GM18517 (cell line): ENCODE data around the gene GOLGA7B.
A peak's percentile ranks its signal among the peaks of the same experiment; 100 is the strongest.

ENCODE experiments used
- ATAC-seq: cut with Tn5 transposase; IDR thresholded peaks from one replicate; pipeline ENCODE4 v1.9.1; 2021; ENCODE audit warnings: mild to moderate bottlenecking, moderate library complexity; ENCODE audit not compliant: unreplicated experiment

Gene GOLGA7B

DNA sequence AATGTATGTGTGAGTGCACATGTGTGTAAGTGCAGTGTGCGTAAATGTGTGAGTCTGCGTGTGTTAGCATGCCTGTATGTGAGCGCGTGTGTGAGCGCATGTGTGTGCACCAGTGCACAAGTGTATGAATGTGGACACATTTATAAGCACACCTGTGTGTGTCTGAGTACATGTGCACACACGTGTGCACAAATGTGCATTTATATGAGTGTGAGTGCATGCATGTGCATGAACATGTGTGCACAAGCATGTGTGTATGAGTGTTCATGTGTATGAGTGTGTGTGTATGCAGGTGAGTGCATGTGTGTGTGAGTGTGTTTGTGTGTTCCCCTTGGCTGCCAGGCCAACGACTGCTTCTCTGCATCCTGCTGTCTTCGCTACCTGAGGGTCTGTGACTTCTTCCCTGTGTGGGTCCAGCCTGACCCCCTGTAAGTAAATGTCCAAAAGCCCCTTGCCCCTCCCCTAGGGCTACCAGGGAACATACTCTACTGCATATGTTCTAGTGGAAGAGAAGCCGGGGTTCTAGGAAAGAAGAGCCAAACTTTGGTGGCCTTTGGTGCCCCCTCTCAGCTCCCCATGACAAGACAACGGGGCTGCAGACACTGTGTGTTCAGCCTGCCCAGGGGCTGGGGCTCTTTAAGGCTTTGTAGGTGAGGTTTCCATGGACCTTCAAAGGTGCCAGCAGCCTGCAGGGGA, 17.0 kb downstream of the GOLGA7B start:
- ATAC-seq = no peak

DNA sequence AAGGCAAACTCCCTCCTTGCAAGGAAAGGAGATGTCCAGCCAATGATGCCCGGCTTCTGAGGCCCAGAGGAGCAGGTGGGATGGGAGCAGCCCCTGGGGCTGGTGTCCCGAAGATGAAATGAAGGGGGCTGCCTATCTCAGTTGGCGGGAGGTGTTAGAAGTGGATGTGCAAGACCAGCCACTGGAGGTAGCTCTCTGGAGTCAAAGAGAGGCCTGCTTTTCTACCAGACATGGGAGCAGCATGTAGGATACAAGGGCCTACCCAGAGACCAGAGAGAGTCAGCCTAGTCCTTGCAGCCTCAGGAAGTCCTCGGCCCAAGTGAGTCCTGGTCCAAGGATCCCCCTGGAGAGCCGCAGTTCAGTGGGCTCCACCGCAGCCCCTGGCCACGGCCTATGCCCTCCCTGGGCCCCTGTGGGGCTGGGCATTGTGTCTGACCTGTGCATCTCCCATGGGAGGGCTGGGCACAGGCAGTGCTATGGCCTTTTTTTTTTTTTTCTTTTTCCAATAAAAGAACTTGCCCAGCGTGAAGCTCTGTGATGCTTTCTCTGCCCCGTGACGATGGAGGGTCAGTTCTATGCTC, 17.7 kb downstream of the GOLGA7B start:
- no peak for ATAC-seq

DNA sequence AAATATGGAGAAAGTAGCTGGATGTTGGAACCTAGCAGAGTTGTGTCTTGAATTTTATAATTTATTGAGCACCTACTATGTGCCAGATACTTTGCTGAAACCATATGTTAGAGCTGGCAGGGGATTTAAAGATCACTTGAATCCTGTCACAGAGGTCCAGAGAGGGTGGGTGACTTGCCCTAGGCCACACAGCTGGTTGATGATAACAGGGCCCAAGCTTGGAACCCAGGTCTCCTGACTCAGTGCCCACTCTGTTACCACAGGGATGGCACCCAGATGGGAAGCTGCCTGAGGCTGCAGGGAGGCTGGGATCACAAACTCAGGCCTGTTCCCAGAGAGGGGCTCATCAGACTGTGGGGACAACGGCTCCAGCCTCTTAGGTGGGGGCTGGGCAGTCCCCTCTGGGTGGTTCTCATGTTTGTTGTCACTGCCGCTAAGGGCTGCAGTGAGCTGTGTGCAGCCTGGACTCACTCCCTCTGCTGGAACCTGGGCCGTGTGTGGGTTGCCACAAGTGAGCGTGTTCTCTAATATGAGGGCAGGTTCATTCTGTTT, 18.6 kb downstream of the GOLGA7B start:
- no peak for ATAC-seq

DNA sequence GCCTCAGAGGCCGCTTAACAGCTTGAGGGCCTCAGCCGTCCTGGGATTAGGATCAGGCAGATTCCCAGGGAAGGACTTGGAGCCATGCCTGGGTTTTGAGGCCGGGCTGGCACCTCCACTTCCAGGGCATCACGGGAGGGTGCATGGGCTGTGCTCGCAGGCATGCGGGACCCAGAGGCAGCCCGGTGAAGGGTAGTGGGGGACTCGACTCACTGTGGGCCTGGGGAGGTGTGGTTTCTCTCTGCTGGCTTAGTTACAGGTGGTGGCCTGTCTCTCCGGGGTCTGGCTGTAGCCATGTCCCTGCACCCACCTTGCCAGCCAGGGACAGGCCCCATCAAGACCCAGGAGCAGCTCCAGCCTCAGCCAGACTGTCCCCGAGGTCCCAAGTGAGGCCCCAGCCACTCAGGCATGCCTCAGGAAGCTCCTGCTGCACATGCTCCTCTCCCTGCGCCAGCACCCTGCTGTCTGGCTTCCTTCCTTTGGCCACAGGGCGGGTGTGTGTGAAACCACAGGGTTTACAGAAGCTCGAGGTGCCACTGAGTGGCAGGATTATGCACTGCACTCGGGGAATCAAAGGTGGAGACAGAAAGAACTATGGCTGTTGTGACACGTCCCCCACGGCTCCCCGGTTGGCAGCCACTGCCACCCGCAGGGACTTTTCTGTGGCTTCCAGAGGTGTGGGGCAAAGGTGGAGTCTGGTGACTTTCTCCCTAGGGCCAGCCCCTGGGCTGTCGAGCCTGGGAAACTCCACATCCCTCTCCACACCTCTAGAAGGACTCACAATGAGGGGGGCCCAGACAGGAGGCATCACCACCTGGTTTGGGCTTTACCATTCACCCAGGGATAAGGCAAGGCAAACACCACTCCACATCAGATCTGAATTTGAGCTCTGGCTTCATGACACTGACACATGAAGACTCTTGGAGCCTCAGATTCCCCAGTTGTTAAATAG, 19.7 kb downstream of the GOLGA7B start:
- ATAC-seq = peak; percentile 95

DNA sequence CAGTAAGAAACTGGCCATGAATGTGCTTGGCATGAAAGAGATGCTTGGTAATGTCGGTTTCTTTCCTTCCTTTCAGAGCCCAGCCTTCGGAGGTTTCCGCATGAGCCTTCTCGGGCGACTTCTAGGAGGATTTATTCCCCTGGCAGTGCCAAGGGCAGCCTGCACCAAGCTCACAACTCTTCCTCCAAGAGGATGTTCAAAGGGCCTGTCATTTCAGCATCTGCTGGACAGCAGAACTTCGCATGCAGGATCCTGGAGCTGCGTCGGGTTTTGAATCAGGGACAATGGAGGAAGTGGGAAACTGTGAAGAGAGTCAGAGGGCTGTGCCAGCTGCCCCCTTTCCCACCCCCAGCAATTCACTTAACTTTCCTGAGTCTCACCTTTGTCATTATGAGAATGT, 21.3 kb downstream of the GOLGA7B start:
- ATAC-seq = no peak

DNA sequence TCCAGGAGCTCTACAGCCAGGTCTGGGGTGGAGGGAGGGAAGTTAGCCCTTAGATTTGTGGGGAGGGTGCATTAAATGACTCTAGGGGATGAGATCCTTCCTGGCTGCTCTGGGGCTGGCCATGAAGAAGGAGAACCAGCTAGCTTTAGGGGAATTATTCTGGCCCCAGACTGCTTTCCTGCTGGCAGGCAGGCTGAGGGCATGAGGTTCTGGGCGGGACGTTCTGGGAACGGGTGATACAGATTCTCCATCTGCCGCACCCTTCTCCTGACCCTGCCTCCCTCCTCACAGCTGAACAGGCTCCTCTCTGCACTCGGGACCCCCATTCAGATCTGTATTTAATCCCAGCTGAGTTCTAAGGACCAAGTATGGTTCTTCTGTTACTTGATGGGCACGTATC, 23.9 kb downstream of the GOLGA7B start:
- ATAC-seq = no peak

DNA sequence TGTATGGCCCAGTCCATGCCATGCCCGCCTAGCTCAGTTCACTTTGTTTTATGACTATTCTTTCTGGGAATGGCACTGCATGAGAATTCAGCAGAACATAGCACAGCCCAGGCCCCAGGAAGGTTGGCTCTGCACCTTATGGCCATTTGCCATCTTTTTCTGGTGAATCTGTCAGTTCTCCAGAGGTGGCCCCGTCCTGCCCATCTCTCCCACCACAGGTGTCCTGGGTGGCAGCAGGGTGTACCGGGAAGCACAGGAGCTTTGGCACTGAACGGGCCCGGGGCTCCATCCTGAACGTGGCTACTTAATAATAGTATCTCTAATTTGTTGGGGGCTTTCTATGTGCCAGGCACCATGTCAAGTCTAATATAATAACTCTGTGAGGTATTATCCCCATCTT, 24.7 kb downstream of the GOLGA7B start:
- ATAC-seq = no peak

DNA sequence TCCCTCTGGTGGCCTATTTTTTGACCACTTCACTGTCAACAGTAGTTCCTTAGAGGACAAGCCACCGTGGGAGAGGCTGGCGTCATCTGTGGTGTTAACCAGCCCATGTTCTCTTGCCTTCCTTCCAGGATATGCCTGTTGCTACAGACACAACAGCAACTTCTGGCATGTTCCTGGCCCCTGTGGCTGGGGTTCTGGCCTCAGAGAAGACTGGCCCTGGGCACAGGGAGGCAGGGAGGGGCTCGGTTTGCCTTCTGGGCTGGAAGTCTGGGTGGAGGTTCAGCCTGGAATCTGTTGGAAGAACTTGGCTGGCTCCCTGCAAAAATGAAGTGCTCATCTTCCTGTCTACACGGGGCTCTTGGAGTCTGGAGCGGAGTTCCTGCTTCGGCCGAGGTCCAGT, 25.7 kb downstream of the GOLGA7B start:
- no peak for ATAC-seq

DNA sequence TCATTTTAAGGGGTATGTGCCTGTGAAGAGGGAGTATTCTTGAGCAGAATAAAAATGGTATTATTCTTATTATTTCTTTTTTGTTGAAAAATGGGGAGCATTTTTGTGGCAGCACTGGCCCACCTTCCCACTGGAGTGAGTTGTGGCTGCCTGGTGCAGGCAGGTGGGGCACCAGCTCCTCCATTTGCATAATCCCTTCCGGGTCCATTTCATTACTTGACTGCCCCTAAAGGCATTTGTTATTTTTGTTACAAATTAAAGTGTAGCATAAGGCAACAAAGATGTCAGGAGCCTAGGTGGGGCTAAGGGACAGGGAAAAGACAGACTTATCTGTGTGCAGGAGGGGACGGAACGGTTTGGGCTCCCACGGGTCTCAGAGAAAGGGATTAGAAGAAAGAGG, 26.8 kb downstream of the GOLGA7B start:
- ATAC-seq = no peak

DNA sequence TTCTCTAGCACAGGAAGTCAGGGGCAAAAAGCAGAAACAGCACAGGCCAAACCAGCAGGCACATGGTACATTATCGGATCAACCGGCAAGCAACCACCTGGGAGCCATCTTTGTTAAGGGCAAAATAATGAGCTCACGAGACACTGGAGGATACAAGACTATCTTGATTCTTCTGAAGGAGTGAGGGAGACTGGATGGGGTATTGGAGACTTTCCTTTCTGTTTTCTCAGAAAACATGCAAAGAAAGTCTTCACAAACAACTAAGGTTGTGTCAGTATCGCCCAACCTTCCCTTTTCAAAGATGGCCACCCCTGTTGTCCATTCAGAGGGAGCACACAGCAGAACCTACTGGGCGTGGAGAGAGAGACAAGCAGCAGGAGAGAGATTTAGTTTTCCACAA, 29.6 kb downstream of the GOLGA7B start:
- ATAC-seq = no peak

DNA sequence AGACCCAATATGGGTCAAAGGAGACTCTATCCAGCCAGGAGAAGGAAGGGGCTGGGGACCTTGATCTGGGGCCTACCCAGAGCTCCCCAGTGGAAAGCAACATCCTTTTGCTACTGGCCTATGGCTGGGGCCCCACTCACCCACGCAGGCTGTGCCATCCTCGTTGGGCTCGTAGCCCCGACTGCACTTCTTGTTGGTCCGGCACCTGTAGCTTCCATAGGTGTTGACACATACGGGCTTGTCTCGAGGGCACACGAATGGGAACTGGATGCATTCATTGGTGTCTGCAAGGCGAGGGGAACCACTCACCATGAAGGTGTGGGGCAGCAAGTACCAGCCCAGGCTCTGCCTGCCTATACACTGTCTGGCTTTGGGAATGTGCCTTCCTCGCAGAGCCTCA, 30.5 kb downstream of the GOLGA7B start:
- ATAC-seq = no peak

DNA sequence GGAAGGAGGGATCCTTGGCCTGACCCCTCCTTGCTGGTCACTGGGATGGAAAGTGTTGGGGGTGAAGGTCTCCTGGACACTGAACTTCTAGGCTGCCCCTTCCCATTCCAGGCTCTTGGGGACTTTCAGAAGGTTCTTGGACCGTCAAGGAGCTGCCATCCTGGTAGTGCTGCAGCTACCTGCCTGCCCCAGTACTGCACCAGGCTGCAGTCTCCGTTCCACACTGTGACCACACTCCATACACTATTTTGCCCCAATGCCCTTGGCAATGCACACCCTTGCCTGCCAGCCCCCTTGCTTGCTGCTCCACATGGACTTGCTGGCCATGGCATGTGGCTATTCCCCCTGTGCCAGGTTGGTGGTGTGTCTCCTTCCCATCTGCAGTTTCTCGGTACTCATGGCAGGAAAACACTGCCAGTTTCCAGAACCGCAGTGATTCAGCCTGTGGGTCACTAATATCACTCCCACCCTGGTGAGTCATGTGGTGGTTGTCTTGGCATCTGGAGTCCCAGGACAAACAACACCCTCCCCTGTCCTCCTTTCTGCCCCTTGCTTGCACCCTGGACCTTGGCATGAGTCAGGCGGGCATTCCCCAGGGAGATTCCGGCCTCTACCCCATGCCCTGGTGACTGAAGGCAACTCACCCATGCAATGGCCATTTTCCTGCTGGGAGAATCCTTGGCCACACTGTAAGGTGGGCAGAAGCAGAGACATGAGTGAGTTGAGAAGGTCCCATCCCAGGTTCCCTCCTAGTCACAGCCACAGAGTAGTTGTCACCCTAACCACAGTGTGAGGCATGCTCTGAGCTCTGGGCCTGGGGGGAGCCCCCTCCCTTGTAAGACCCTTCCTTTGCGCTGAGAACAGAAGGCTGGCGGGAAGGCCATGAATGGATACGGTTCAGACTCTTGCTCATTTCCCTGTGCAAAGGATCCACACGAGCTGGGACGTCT, 32.8 kb downstream of the GOLGA7B start:
- no peak for ATAC-seq

DNA sequence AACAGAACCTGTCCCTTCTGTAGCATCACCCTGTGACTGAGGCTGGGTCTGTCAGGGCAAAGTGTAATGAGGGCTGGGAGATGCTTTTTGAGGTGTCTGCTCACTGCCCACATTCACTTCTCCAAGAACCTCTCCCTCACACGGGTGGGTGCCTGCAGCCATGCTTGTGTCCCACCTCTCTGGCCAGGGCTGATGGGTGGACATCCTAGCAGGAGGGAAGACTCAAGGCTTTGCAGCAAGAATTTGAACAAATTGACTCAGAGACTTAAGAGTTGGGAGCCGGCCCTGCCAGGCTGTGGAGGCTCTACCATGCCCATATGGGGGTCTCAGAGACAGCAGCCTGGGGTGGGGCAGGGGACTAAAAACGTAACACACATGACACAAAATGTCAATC, 33.4 kb downstream of the GOLGA7B start:
- ATAC-seq = no peak

DNA sequence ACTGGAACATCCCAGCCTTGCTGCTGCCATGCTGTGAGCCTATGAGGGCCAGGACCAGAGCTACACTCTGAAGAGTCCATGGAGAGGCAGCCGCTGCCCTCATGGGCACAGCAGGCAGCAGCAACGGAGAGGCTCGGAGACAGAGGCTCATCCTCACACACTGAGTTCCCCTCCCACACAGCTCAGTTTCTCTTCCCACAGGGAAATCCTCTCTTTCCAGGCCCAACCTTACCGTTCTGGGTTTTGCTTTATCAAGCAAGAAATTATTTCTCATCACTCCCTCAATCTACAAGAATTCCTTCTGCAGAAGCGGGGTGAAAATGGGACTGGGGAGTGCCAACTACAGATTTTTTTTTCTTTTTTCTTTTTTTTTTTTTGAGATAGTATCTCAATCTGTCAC, 36.6 kb downstream of the GOLGA7B start:
- ATAC-seq = no peak

DNA sequence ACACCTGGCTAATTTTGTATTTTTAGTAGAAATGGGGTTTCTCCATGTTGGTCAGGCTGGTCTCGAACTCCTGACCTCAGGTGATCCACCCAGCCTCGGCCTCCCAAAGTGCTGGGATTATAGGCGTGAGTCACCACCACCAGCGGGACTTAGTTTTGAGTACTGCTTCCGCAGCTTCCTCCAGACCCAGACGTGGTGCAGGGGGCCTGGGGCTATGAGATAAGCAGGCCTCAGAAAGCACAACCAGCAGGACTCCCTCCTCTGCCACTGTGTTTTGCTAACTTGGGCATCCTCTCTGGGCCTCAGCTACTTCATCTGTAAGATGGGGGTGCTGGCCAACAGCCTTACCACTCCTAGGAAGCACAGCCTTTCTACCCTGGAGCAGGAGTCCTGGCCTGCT, 37.8 kb downstream of the GOLGA7B start:
- no peak for ATAC-seq

DNA sequence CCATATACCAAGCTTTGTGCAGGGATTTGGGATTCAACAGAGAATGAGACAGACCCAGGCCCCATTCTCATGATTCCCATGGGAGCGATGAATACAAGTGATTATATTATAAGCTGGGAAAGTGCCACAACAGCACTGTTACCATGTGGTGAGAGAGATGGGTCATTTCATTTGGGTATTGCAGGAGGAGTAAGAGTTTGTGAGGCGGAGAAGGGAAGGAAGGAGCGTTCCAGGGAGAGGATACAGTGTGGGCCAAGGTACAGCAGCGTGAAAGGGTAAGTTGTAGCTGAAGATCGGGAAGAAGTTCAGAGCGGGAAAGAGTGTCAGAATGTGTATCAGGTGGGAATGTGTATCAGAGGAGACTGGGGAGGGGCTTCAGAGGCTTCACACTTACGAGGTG, 38.5 kb downstream of the GOLGA7B start:
- ATAC-seq = no peak

DNA sequence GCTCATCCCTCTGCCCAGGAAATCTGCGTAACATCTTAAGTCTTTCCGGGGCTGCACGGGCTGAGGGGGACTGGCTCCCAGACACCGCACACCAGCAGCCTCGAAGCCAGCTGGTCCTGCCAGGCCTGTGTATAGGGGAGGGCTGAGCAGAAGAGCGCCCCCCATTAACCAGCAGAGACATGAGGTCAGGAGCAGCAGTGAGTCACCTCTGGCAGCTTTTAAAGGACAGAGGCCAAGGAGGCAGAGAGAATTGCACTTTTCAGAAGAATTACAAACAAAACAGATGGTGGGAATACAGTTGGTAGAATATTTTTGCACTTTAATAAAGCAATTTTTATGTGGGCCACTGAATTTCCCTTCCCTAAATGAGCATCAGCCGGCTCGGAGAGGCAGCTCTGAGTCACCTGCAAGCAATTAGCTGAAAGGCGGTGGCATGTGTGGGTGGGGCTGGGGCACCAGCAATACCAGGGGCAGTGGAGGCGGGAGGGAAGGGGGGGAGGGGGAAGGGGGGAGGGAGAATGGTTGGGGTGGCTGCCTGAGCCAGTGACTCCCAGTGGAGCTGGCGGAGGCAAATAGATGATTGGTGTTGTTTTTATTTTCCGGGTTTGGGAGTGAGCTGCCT, 39.1 kb downstream of the GOLGA7B start:
- ATAC-seq = no peak

DNA sequence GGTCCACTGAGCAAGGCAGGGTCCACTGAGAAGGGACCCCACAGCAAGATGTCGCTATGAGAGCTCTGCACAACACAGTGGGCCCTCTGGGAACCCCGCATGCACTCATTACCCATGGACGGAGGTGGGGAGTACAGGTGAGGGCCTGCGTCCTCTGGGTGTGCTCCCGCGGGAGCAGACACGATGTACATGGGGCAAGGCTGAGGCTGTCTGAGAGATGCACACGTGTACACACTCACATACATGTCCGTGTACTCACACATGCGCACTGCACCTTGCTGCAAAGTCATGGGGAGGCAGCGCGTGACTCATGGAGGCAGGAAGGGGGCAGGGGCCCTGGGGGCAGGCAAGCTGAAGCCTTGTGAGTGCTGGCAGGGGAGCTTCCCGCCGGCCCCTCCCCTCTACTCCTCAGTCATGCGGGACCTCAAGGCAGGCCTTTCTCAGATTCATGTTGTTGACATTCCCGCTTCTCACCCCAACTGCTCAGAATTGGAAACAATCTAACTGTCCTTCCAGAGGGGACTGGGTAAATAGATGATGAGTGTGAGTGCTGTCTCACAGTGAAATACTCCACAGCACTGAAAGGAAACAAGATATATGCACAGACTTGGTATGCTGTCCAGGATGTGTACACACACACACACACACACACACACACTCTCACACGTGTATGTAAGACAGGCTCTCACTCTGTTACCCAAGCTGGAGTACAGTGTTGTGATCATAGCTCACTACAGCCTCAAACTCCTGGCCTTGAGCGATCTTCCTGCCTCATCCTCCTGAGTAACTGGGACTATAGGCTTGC, 40.0 kb downstream of the GOLGA7B start:
- ATAC-seq = no peak

DNA sequence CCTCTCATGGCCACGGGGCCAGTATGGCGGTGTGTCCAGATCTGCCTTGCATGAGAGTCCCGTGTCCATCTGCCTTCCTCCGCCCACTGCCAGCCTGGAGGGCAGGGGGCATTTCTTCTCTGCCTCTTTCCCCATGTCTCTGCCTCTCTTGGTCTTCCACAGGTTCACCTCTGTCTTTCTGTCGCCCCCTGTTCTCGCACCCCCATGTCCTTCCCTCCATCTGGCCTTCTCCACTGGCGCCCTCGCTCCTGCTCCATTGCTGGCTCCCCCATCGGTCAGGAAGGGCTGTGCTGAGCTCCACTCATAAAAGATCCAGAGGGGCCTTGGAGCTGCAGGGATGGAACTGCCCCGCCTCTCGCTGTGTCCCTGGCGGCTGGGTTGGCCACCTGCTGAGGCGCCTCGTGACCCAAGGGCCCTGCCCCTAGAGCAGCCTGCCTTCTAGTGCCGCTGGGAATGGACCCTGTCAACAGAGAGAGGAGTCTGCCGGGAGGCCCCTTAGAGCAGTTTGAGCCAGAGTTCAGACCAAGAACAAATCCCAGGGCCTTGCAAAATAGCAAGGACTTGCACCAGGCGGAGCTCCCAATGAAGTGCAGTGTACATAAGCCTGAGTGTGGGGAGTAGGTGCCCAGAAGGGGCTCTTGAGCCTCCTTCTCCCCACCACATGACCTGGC, 42.0 kb downstream of the GOLGA7B start:
- no peak for ATAC-seq
